Measurements from ENCODE around the gene IFIT1.

DNA sequence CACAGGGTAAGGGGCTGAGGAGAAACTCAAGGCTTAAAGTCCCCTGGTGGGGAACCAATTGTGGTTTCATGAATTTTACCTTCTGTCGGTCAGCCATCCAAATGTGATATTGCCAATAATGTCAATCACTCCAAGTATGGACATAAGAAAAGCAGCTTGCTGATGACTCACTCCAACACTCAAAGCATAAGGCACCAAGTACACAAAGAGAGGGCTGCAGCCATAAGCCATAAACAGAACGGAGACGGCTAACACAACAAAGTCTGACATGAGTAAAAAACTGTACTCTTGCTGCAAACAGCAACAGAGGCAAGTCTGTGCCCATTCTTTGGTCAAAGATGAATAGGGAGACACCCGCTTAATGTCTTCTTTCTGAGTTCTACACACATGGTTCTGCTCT is 46.1 kb downstream of the IFIT1 start:
- TF ChIP-seq CTCF (IDR thresholded peaks at IDR 0.05) (no peak), EZH2 (IDR thresholded peaks at IDR 0.05; ENCODE audit: borderline replicate concordance, insufficient read depth, low read depth, low read length, poor library complexity, severe bottlenecking) (no peak)

Measured in B cell (primary cell).